Kidney (tissue), 14 donors: Measurements from ENCODE around the gene BCL7A. TPM values are rescaled to one million over a fixed set of nuclear protein-coding genes. Genes with fewer than 3 reads are reported as not detected.

Experiments
- DNase-seq, 5 donors: peaks; one replicate each; pipeline ENCODE4 v3.0.0-alpha.2; 2013 to 2020
- FAIRE-seq: peaks from 2 replicates; lab custom pipeline; 2012; peaks lifted over from hg19 to GRCh38; lab: Jason Lieb, UNC
- H3K27ac ChIP-seq, 2 donors: one replicate each; pipeline ENCODE4 v1.7.0; 2013; ENCODE audit warnings: low read depth in 2 of 2, low read length in 2 of 2, inconsistent platforms in 1 of 2
- H3K27me3 ChIP-seq: one replicate; pipeline ENCODE4 v1.7.1; 2013; ENCODE audit warnings: low read length, inconsistent platforms; ENCODE audit not compliant: control insufficient read depth, insufficient read depth
- H3K36me3 ChIP-seq, 3 donors: one replicate each; pipeline versions ENCODE4 v1.7.0 to v1.7.1; 2013; ENCODE audit warnings: low read length in 3 of 3, control low read depth in 1 of 3, inconsistent platforms in 1 of 3; ENCODE audit not compliant: insufficient read depth in 3 of 3, control insufficient read depth in 2 of 3
- H3K4me1 ChIP-seq, 3 donors: one replicate each; pipeline versions ENCODE4 v1.7.0 to v1.7.1; 2013; ENCODE audit warnings: low read length in 3 of 3, inconsistent platforms in 1 of 3, low read depth in 1 of 3; ENCODE audit not compliant: control insufficient read depth in 2 of 3, insufficient read depth in 2 of 3
- H3K4me3 ChIP-seq, 3 donors: one replicate each; pipeline versions ENCODE4 v1.7.0 to v1.8.1; 2013; ENCODE audit warnings: low read length in 3 of 3, control low read depth in 1 of 3, inconsistent platforms in 1 of 3
- H3K9ac ChIP-seq, 3 donors: one replicate each; pipeline versions ENCODE4 v1.7.0 to v1.7.1; 2013; ENCODE audit warnings: low read length in 3 of 3, control low read depth in 1 of 3, inconsistent platforms in 1 of 3
- H3K9me3 ChIP-seq, 3 donors: one replicate each; pipeline versions ENCODE4 v1.7.0 to v1.7.1; 2013; ENCODE audit warnings: low read length in 3 of 3, control low read depth in 1 of 3, inconsistent platforms in 1 of 3; ENCODE audit not compliant: control insufficient read depth in 2 of 3, insufficient read depth in 1 of 3
- intact Hi-C: fragments of 100-400 bp; cut with DNase I; formaldehyde crosslinking; loops from one replicate; pipeline ENCODE4 v1.11.1; 2022
- polyA plus RNA-seq: library from polyadenylated mRNA; stranded (reverse); fragments of 350-450 nt; fragmentation: Illumina TruSeq; extraction: RNeasy Lipid Tissue Mini Kit (QIAGEN cat#74804); gene quantifications from one replicate; pipeline ENCODE4 v1.2.3, GENCODE V29; 2014; ENCODE audit warnings: low read depth, low replicate concordance; ENCODE audit not compliant: insufficient read depth
- total RNA-seq: library from RNA; stranded (reverse); fragmentation: NEBNext Ultra II Directional; extraction: Animal tissue kit (Norgen Biotek cat#: 25700); gene quantifications from one replicate; pipeline ENCODE4 v1.2.1, GENCODE V29; 2021
- TF ChIP-seq, protein P1 (sequence below): IDR thresholded peaks from 3 replicates; pipeline ENCODE4 v1.5.1; 2012; ENCODE audit warnings: mild to moderate bottlenecking, moderate library complexity, borderline replicate concordance; ENCODE audit not compliant: insufficient read depth; ENCODE audit errors: extremely low read depth
- donor health status: control.
- donor health status: control.
- donor health status: control.
- donor health status: control.
- donor health status: control.
- donor health status: DM: yes; HTN: yes; CAD: no.
- donor health status: Normal renal cell carcinoma (clear cell type).

Gene BCL7A
- total and polyA plus RNA-seq, 2 donors from 2014 or later: 6.8 to 22.7 TPM

DNA sequence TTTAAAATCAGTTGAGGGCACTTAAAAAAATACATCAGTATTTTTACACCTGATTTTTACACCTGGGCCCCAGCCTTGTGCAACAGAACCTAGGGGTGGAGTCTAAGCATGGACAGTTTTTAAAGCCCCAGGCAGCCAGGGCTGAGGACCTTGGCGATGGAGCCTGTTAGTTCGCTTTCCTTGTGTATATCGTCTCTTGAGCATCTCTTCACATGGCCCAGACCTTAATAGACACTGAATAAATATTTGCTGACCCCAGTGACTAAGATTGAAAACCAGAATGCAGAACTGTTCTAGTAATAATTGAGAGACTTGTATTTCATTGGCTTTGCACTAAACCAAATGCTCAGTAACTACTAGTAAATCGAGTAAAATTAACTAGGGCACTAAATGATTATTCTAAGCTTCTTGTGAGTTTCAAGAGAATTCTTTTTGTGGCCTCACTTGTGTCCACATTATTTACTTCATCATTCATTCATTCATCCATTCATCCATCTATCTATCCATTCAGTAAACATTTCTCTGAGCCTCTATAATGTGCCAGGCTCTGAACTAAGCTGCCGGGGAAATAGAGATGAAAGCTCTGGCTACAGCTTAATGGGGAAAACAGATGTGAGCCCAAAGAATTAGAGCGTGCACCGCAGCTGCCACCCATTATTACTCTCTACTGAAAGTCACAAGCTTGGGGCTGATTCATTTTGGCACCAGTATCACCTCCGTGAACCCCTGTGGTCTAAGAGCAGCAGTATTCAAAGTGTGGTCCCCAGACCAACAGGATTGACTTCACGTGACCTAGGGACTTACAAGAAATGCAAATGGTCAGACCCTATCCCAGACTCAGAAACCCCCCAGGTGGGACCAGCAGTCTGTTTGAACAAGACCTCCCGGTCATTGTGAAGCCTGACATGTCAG, 30.7 kb upstream of the BCL7A start:
- intact Hi-C loops: no loop called here
- FAIRE-seq (no peak), DNase-seq (no peak)
- no peaks in the 10 kb centered on the region for H3K36me3 ChIP-seq
- H3K4me1 ChIP-seq: peaks cover 0 to 2% (median 0%) of the 10 kb centered on the region in 3 donors
- H3K27me3 ChIP-seq: no peaks in the 10 kb centered on the region
- no peak overlapping the region for H3K9ac ChIP-seq
- no peak overlapping the region for H3K27ac ChIP-seq
- no peak overlapping the region for H3K4me3 ChIP-seq
- TF ChIP-seq, protein P1, sequence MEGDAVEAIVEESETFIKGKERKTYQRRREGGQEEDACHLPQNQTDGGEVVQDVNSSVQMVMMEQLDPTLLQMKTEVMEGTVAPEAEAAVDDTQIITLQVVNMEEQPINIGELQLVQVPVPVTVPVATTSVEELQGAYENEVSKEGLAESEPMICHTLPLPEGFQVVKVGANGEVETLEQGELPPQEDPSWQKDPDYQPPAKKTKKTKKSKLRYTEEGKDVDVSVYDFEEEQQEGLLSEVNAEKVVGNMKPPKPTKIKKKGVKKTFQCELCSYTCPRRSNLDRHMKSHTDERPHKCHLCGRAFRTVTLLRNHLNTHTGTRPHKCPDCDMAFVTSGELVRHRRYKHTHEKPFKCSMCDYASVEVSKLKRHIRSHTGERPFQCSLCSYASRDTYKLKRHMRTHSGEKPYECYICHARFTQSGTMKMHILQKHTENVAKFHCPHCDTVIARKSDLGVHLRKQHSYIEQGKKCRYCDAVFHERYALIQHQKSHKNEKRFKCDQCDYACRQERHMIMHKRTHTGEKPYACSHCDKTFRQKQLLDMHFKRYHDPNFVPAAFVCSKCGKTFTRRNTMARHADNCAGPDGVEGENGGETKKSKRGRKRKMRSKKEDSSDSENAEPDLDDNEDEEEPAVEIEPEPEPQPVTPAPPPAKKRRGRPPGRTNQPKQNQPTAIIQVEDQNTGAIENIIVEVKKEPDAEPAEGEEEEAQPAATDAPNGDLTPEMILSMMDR: no peak
- H3K9me3 ChIP-seq: no peaks in the 10 kb centered on the region

DNA sequence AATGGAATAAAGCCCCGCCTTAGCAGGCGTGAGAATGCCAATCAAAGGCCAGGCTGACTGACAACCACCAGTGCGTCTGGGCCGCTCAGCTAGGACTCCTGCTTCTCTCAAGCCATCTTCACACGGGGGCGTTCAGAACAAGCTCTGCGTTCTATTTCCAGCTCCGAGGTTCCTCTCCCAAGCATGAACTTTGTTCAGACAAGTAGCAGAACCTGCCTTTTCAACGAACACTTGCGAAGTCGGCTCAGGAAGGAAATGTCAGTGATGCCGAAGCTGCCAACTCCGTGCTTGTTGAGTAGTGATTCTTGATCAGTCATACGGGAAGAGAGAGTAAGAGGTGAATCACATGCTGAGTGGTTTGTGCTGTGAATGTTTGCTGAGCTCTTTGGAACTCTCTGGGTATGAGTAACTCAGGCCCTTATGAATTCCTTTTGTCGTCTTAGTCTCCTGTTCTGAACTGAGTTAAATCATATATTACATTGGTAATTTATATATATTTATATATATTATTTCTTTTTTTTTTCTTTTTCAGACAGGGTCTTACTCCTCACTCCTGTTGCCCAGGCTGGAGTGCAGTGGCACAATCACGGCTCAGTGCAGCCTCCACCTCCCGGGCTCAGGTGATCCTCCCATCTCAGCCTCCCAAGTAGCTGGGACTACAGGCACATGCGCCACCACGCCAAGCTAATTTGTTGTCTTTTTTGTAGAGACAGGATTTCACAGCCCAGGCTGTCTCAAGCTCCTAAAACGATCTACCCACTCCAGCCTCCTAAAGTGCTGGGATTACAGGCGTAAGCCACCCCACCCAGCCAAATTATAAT, 29.4 kb upstream of the BCL7A start:
- Histone ChIP-seq H3K9me3 (no peaks in the 10 kb centered on the region), H3K27me3 (no peaks in the 10 kb centered on the region), H3K9ac (no peak overlapping the region), H3K36me3 (no peaks in the 10 kb centered on the region), H3K27ac (peak overlapping the region in 1 of 2 donors; percentile 11), H3K4me3 (no peak overlapping the region), H3K4me1 (peaks cover 0 to 5% (median 2%) of the 10 kb centered on the region in 3 donors)
- TF ChIP-seq, protein P1: no peak
- DNase-seq (peak in 1 of 5 donors; percentile 28), FAIRE-seq (no peak)
- intact Hi-C loops: no loop called here

DNA sequence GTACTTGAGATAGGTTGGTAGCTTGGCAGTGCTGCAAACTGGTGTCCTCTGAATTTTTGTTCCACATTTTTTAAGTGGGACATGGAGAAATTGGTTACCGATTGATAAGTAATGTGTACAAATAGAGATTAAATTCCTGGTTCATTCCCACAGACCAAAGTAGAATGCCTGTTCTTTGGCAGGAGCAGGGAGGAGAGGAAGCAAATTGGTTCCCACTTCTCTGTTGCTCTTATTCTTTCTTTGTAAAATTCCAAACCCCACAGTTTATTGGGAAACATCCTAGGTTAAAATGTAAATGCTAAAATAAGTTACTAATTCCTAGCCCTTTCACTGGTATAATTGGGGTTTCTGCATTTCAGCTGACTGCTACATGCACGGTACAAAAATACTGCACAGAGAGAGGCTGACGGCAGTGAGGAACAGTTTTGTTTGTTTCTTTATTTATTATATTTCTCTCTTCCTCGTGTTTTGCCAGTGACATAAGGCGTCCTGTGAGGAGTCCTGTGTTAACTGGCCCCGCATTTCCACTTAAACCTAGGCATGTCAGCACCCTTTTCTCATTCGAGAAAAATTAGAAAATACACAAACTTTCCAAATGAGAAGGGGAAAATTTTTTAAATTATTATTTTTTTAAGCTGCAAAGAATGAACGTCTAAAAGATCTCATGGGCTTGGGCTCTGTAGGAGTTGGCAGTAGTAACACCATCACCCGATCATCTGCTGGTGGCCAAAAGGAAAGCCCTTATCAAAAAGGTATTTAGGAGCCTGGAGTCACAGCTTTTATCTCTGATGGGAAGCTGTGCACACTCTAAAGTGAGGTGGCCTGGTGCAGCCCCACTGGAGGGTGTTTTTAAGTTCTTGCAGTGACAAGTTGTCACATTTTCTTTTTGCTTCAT, 25.4 kb upstream of the BCL7A start:
- H3K36me3 ChIP-seq: no peaks in the 10 kb centered on the region
- no peak overlapping the region for H3K9ac ChIP-seq
- H3K27ac ChIP-seq: no peak overlapping the region
- FAIRE-seq (no peak), DNase-seq (no peak)
- no peak overlapping the region for H3K4me3 ChIP-seq
- intact Hi-C loops: no loop called here
- H3K27me3 ChIP-seq: no peaks in the 10 kb centered on the region
- TF ChIP-seq, protein P1: no peak
- H3K9me3 ChIP-seq: no peaks in the 10 kb centered on the region
- H3K4me1 ChIP-seq: peaks cover 0 to 5% (median 2%) of the 10 kb centered on the region in 3 donors
